GM18505 (cell line): Measurements from ENCODE around the gene FCHSD2.

ENCODE experiments used
- ATAC-seq: cut with Tn5 transposase; IDR thresholded peaks from one replicate; pipeline ENCODE4 v1.9.1; 2021; ENCODE audit not compliant: unreplicated experiment
- POLR2A ChIP-seq: IDR thresholded peaks from 4 replicates; pipeline ENCODE4 v1.6.1; 2011; ENCODE audit warnings: borderline replicate concordance; ENCODE audit not compliant: insufficient read depth, insufficient read length; ENCODE audit errors: extremely low read depth

The FCHSD2 gene

GRCh38 chr11:72841397-72841796, 300.7 kb downstream of the FCHSD2 start:
- TF ChIP-seq POLR2A: no peak
- no peak for ATAC-seq

- no peak for ATAC-seq
- no peak for TF ChIP-seq POLR2A
These were observed 301.3 kb downstream of the FCHSD2 start for GRCh38 chr11:72840780-72841179.

- TF ChIP-seq POLR2A: no peak
- ATAC-seq: no peak
These were observed 303.3 kb downstream of the FCHSD2 start for GRCh38 chr11:72838691-72839305.

- ATAC-seq: no peak
These were observed 306.0 kb downstream of the FCHSD2 start for GRCh38 chr11:72836111-72836510.

GRCh38 chr11:72834905-72835304, 307.2 kb downstream of the FCHSD2 start:
- no peak for ATAC-seq

More at GRCh38 chr11:72836111-72836510, 306.0 kb downstream of the FCHSD2 start:
- TF ChIP-seq POLR2A: no peak

GRCh38 chr11:72833811-72834493, 308.2 kb downstream of the FCHSD2 start:
- no peak for ATAC-seq
- no peak for TF ChIP-seq POLR2A

More at GRCh38 chr11:72834905-72835304, 307.2 kb downstream of the FCHSD2 start:
- no peak for TF ChIP-seq POLR2A

GRCh38 chr11:72833083-72833733, 308.9 kb downstream of the FCHSD2 start:
- no peak for ATAC-seq
- TF ChIP-seq POLR2A: peak; percentile 18

- no peak for ATAC-seq
- peak; percentile 35 for TF ChIP-seq POLR2A
These were observed 309.6 kb downstream of the FCHSD2 start for GRCh38 chr11:72832301-72833082.

GRCh38 chr11:72831521-72832300, 310.4 kb downstream of the FCHSD2 start:
- no peak for ATAC-seq
- TF ChIP-seq POLR2A: peak; percentile 41

GRCh38 chr11:72829884-72830533, 312.1 kb downstream of the FCHSD2 start:
- ATAC-seq: no peak
- peak; percentile 53 for TF ChIP-seq POLR2A

GRCh38 chr11:72829178-72829577, 312.9 kb downstream of the FCHSD2 start:
- no peak for TF ChIP-seq POLR2A
- ATAC-seq: no peak

GRCh38 chr11:72828692-72829101, 313.4 kb downstream of the FCHSD2 start:
- no peak for TF ChIP-seq POLR2A
- ATAC-seq: no peak
